Islet precursor cell (in vitro differentiated cells): ENCODE results near the gene ENKD1.

Experiments
- DNase-seq: peaks from one replicate; pipeline ENCODE4 v3.0.0-alpha.2; 2018

The ENKD1 gene

DNA sequence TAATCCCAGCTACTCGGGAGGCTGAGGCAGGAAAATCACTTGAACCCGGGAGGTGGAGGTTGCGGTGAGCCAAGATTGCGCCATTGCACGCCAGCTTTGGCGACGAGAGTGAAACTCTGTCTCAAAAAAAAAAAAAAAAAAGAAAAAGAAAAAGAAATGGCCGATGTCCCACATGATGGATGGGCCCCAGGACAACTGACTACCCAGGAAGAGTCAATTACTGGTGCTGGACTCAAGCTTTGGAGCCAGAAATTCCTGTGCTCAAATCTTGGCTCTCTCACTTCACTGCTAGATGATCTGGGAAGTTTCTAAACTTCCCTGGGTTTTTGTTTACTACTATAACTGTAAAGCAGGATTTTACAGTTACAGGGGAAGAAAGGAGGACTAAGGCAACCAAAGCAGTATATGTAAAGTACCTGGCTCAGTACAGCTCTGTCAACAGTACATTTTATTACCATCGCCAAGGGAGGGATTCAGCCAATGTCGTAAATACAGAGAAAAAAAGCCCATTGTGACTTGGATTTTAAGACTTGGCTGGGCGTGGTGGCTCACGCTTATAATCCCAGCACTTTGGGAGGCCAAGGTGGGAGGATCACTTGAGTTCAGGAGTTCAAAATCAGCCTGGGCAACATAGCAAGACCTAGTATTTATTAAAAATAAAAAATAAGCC lies 11.9 kb upstream of the ENKD1 start:
- DNase-seq: no peak

- peak; percentile 89 for DNase-seq
Observed at GRCh38 chr16:67677712-67678111, 11.2 kb upstream of the ENKD1 start.

GRCh38 chr16:67676939-67677338 lies 10.4 kb upstream of the ENKD1 start:
- DNase-seq: no peak

GRCh38 chr16:67676516-67676915 lies 10.0 kb upstream of the ENKD1 start:
- DNase-seq: peak; percentile 47

- DNase-seq: peak; percentile 21
Observed at GRCh38 chr16:67675999-67676398, 9.4 kb upstream of the ENKD1 start.

DNA sequence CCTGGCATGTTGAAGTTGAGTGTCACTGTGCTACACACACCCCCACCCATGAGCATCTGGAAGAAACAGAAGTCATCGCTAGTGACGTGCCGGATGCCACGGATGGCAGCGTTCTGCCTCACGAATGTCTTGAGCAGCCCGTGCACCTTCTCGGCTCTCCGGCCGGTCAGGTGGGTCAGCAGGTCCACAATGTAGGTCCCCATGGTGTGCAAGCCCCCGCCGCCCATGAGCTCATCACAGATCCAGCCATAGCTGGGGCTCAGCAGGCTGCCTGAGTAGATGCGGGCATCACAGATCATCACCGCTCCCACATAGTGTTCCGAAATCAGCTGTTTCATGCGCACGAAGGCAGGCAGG lies 9.0 kb upstream of the ENKD1 start:
- DNase-seq: peak; percentile 45

- peak; percentile 52 for DNase-seq
Observed at GRCh38 chr16:67674851-67675578, 8.5 kb upstream of the ENKD1 start.

DNA sequence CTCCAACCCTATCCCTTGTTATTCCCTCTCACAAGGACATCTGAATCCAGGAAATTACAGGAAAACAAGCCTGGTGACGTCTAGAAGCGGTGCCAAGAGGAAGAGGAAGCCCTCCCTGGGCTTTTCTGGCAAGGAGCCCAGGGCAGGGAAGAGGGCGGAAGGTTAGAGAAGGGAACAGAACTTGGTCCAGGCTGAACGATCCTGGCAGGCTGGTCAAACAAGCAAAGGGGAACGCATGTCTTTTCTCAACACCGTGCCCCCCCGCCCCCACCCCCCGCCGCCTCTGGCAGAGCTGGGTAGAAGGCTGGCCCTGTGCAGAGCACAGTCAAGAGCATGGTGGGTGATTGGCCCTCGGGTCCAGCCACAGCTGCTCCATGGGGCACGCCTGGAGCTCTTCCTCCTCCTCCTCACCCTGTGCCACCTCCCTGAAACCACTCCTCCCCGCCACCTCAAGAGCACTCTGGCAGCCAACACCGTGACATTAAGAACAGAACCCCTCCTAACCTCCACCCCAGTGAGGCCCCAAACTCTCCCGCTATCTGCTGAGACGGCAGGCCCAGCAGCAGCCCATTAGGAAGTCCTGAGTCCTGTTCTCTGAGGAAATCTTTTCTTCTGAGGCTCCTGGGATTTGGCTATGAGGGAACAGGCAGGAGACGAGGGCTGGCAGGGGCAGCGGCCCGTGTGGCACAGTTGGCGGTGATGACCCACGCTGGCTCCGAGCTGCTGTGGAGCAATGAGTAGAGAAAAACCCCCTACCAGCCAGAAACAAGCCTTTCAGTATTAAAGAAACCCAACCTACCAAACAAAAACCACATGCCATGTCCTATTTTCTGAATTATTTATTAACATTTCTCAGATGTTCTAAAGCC lies 7.4 kb upstream of the ENKD1 start:
- DNase-seq: peak; percentile 51

- DNase-seq: peak; percentile 85
Observed at GRCh38 chr16:67672739-67673662, 6.5 kb upstream of the ENKD1 start.

DNA sequence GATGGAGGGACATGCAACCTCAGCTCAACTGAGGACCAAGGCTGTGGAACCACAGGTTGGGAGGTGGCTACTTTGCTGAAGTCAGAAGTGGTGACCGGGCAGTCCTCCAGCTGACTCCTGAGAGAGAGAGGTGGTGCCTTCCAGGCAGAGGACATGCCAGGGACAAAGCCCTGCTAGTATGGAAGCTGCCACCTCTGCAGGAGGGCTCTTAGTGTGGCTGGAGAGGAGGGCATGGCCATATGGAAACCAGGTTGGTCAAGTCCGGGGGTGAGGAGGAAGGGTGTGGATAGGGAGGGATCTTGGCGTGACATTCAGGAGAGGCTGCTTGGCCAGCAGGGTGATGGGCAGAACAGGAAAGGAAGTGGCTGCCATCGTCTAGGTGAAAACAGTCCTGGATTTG lies 5.8 kb upstream of the ENKD1 start:
- no peak for DNase-seq

DNA sequence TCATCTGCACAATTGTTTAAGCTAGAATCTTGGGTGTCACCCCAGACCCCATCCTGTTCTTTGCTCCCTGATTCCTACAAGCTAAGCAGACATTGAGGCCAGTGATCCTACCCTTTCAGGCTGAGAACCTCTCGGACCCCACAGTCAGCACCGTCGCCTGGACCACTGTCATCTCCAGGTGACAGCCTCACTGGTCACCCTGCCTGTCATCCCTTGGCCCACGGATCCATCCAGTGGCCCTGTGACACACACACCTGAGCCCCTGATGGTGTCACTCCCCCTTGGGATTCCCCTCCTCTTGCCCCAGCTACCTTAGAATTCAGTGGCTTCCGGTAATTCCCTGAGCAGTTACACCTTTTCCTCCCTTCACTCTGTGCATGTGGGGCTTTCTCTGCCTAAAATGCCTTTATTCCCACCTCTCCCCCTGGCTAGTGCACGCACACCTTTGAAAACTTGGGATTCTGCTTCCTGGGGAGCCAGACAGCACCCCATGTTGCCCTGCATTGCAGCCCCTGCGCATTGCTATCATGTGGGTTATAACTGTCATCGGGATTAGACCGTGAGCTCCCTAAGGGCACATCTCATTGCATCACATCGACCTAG lies 3.0 kb upstream of the ENKD1 start:
- DNase-seq: no peak

GRCh38 chr16:67668495-67669157 lies 2.1 kb upstream of the ENKD1 start:
- DNase-seq: no peak

DNA sequence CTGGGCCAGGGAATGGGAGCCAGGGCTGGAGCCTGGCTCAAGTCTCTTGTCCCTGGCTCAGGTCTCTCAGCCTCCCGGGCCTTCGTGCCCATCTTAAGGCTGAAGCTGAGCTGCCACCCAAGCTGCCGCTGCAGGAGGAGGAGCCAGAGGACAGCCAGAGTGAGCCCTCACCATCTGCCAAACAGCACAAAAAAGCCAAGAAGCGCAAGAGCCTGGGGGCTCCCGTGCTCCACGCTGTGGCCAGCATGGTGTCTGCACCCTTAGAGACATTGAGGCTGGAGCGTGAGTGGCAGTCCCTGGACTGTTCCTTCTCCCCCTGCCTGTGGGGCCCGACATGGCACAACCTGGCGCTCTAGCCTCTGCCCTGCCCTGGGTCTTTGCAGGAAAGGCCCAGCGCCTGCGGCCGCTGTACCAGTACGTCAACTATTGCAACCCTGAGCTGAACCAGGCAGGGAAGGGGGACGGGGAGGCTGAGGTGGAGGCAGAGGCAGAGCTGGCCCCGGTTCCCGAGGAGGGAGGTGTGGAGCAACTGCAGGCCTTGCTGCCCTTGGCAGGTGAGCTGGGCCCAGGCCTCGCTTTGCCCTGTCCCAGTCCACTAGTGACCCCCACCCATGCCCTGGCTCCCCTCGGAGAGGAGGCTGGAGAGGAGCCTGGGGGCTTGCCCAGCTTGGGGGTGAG lies 1.4 kb upstream of the ENKD1 start:
- peak; percentile 97 for DNase-seq

- DNase-seq: no peak
Observed at GRCh38 chr16:67667453-67667816, 885 bp upstream of the ENKD1 start.

DNA sequence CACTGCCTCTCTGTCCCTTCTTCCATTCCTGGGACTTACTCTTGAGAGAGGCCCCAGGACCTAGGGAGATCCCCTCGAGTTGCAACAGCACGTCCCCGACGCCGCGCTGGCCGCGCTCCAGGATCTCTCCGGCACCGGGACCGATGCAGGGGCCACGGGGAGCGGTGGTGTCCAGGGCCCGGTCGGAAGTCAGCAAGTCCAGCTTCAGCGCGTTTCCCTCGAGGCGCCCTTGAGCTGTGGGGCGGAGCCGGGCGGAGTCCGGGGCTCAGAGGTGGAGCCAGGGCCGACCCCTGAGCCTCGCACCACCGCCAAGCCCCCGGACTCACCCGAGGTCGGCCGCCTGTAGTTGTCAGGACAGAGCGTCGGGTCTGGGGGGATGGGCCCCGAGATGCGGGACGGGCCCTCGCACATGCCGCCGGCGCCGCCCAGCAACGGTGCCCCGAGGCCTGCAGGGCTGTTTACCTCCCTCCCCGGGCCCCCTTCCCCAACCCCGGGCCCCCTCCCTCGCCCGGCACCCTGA lies 458 bp downstream of the ENKD1 start:
- DNase-seq: peak; percentile 68

GRCh38 chr16:67665598-67665997 lies 952 bp downstream of the ENKD1 start:
- DNase-seq: no peak

DNA sequence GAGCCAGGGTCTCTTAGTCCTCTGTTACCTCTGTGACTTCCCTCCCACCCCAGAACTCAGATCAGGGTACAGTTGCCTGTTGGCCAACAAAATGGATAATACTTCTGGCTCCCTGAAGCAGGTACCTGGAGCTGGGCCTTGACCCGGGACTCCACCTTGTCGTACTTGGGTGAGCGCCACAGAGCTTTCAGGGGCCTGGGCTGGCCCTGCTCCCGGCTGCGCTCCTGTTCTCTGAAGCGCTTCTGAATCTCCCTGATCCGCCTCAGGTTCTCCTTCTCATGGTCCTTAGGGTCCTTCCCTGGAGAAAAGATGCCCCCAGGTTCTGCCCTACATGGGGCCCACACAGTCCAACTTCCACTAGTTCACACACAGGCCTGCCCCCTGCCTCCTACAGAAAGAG lies 1.7 kb downstream of the ENKD1 start:
- DNase-seq: no peak

- no peak for DNase-seq
Observed at GRCh38 chr16:67664258-67664657, 2.3 kb downstream of the ENKD1 start.

DNA sequence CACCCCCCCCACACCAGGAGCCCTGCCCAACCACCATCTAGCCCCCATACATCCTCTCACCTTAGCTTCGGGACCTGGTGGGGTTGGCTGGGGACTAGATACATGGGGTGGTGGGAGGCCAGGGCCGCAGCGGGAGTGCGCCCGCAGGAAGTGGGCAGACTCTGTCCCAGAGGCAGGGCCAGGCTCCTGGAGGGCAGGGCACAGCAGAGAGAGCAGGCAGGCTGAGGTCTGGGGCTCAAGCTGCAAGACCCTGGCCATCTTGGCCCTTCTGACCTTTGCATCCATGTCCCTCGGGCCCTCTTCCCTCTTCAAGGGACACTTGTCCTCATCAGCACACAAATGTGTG lies 2.7 kb downstream of the ENKD1 start:
- no peak for DNase-seq

- DNase-seq: peak; percentile 73
Observed at GRCh38 chr16:67663151-67663876, 3.2 kb downstream of the ENKD1 start.
